Esophagus squamous epithelium (tissue), 5 donors: Measurements from ENCODE around the gene CACNA1D. TPM values are rescaled to one million over a fixed set of nuclear protein-coding genes. Genes with fewer than 3 reads are reported as not detected.

Experiments used
- DNase-seq: peaks from one replicate; lab custom pipeline; 2025; lab: John Stamatoyannopoulos, UW
- H3K27ac ChIP-seq, 4 donors: fragments of 200-600 bp; sonication (generic); one replicate each; pipeline ENCODE4 v1.5.1; 2016 to 2019; ENCODE audit warnings: mild to moderate bottlenecking in 1 of 4
- H3K27me3 ChIP-seq, 4 donors: fragments of 200-600 bp; sonication (generic); 1 replicate in 3 of 4; 2 replicates in 1 of 4; pipeline versions ENCODE4 v1.5.1 to v1.6.0; 2017 to 2021; ENCODE audit warnings: antibody characterized with exemption in 1 of 4
- H3K36me3 ChIP-seq, 3 donors: fragments of 200-600 bp; sonication (generic); one replicate each; pipeline ENCODE4 v1.5.1; 2016 to 2019
- H3K4me1 ChIP-seq, 3 donors: fragments of 200-600 bp; sonication (generic); one replicate each; pipeline ENCODE4 v1.5.1; 2017 to 2019
- H3K4me3 ChIP-seq, 4 donors: fragments of 200-600 bp; sonication (generic); 1 replicate in 3 of 4; 2 replicates in 1 of 4; pipeline ENCODE4 v1.5.1; 2016 to 2019; ENCODE audit warnings: mild to moderate bottlenecking in 2 of 4, moderate library complexity in 1 of 4
- H3K9me3 ChIP-seq, 3 donors: fragments of 200-600 bp; sonication (generic); one replicate each; pipeline ENCODE4 v1.5.1; 2016 to 2019
- CTCF ChIP-seq, 6 experiments: fragments of 450-650 bp in 4 of 6; fragments of 200-600 bp in 2 of 6; sonication (generic) in 2 of 6; IDR thresholded peaks; one replicate each; pipeline ENCODE4 v1.5.1; 2016 to 2019; ENCODE audit warnings: antibody characterized with exemption in 6 of 6, mild to moderate bottlenecking in 4 of 6, moderate library complexity in 4 of 6
- POLR2A ChIP-seq, 4 donors: fragments of 450-650 bp; IDR thresholded peaks; one replicate each; pipeline ENCODE4 v1.6.1; 2017; ENCODE audit warnings: antibody characterized with exemption in 4 of 4, mild to moderate bottlenecking in 4 of 4, moderate library complexity in 3 of 4
- WGBS, 2 donors: methylation state at CpG; one replicate each; pipeline ENCODE4 v1.1.5; 2018; 5-methylcytosine and 5-hydroxymethylcytosine counted together
- intact Hi-C: fragments of 100-400 bp; cut with DNase I; formaldehyde crosslinking; loops from one replicate; pipeline ENCODE4 v1.15.0; 2022
- total RNA-seq, 4 donors: library from RNA; depleted of rRNA; stranded (reverse); fragments of >200 nt; gene quantifications; one replicate each; pipeline ENCODE4 v1.1.0, GENCODE V29; 2016
- donor health status: DM: yes; HTN: yes; CAD: no.

Gene CACNA1D
- total RNA-seq, 4 donors from 2014 or later, result 0.56 to 4.5 (median 3.1) TPM

- H3K4me1 ChIP-seq, result no peaks in the 10 kb centered on the region
- no peaks in the 10 kb centered on the region for H3K36me3 ChIP-seq
- H3K27me3 ChIP-seq, result peaks cover 0 to 18% (median 0%) of the 10 kb centered on the region in 4 donors
- intact Hi-C loops, result no loop called here
- no peaks in the 10 kb centered on the region for H3K9me3 ChIP-seq
- TF ChIP-seq POLR2A (IDR thresholded peaks at IDR 0.05) (no peak), CTCF (IDR thresholded peaks at IDR 0.05) (no peak)
- WGBS, 2 donors, result 66 to 83% methylated on average over 4 of the region's 4 CpGs
- H3K27ac ChIP-seq, result no peak overlapping the region
- DNase-seq, result no peak
- no peak overlapping the region for H3K4me3 ChIP-seq
Measured at GRCh38 chr3:53816425-53816824, 322.0 kb downstream of the CACNA1D start.

DNA sequence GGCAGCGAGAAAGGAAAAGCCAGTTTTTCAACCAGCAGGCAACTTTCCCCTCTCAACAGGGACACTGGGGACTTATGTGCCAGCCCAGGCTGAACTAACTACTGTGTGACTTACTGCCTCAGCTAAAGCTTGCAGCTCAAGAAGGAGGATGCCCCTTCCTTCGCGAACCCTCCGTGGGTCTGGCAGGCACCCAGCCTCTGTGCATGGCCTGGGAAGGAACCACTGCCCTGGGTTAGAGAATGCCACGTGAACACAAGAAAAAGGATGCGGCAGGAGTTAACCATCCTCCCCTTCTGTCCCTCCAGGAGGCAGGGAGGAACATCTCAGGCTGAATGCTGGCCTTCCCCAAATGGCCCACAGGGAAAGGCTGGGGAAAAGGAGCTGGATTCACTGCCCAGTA lies 322.8 kb downstream of the CACNA1D start:
- Histone ChIP-seq H3K4me1 (peaks cover 0 to 3% (median 0%) of the 10 kb centered on the region in 3 donors), H3K36me3 (no peaks in the 10 kb centered on the region), H3K9me3 (no peaks in the 10 kb centered on the region), H3K4me3 (no peak overlapping the region), H3K27ac (no peak overlapping the region), H3K27me3 (peaks cover 0 to 18% (median 0%) of the 10 kb centered on the region in 4 donors)
- intact Hi-C loops, result no loop called here
- 91% methylated on average over 6 of the region's 6 CpGs; no CpG with 5 or more reads in 1 of the 2 donors for WGBS, 2 donors
- TF ChIP-seq POLR2A (IDR thresholded peaks at IDR 0.05) (no peak), CTCF (IDR thresholded peaks at IDR 0.05) (no peak)
- DNase-seq, result no peak

DNA sequence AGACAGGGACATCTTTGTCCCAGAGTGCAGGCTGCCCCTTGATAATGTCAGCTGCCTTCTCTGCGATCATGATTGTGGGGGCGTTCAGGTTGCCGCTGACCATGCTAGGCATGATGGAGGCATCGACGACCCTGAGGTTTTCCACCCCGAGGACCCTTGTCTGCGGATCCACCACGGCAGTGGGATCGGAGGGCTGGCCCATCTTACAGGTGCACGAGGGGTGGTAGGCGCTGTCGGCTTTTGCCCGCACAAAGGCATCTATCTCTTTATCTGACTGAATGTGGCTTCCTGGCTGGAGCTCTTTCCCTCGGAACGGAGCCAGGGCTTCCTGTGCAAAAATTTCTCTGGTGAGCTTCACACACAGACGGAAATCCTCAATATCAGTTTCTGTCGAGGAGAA lies 323.4 kb downstream of the CACNA1D start:
- no peaks in the 10 kb centered on the region for H3K9me3 ChIP-seq
- no peak overlapping the region for H3K27ac ChIP-seq
- H3K27me3 ChIP-seq, result peaks cover 0 to 18% (median 0%) of the 10 kb centered on the region in 4 donors
- no peak overlapping the region for H3K4me3 ChIP-seq
- 65 to 89% methylated on average over 7 to 15 of the region's 17 CpGs for WGBS, 2 donors
- intact Hi-C loops, result no loop called here
- no peaks in the 10 kb centered on the region for H3K36me3 ChIP-seq
- H3K4me1 ChIP-seq, result peaks cover 0 to 3% (median 0%) of the 10 kb centered on the region in 3 donors
- no peak for DNase-seq
- TF ChIP-seq POLR2A (IDR thresholded peaks at IDR 0.05) (no peak), CTCF (IDR thresholded peaks at IDR 0.05) (no peak)

DNA sequence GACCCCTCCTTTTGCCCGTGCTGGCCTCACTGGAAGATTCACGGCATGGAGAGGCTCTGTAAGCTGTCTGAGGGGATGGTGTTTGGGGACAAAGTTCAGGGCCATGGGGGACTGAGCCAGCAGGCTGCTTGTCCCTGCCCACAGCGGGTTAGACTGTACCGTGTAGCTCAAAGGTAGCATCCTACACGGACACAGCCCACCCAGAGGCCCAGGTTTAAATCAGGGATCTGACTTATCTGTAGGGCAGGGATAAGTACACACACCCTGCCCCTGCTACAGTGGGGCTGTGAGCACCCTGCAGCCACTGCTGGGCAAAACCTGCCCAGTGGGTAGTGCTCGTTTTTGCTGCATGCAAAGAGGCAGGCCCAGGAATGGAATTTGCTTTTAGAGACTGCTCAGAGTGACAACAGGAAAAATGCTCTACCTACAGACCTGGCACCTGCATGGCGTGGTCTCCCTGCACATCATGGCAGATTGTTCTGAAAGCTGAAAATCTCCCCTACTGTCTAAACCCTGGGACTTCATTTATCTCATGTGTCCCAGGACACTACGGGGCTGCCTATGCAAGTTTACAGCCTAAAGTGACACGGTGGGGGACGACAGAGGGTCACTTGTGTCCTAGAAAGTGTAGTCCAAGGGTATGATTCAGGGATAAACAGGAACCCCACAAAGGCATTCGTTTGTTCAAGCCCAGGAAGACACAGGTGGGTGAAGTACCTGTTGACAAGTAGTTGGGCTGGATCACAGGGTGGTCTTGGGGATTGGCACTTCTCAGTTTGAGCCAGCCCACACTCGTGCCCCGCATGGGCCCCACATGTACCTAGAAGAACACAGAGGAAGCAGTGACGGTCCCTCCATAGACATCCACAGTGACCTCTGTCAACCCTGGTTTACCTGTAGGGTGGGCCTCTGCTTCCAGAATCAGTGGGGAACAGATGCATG lies 324.1 kb downstream of the CACNA1D start:
- no peaks in the 10 kb centered on the region for H3K36me3 ChIP-seq
- TF ChIP-seq POLR2A (IDR thresholded peaks at IDR 0.05), result no peak
- no peak for TF ChIP-seq CTCF (IDR thresholded peaks at IDR 0.05)
- peaks cover 0 to 18% (median 0%) of the 10 kb centered on the region in 4 donors for H3K27me3 ChIP-seq
- intact Hi-C loops, result no loop called here
- DNase-seq, result no peak
- H3K4me1 ChIP-seq, result peaks cover 0 to 3% (median 0%) of the 10 kb centered on the region in 3 donors
- H3K4me3 ChIP-seq, result no peak overlapping the region
- no peaks in the 10 kb centered on the region for H3K9me3 ChIP-seq
- 87 to 92% methylated on average over 7 to 9 of the region's 14 CpGs for WGBS, 2 donors
- no peak overlapping the region for H3K27ac ChIP-seq
